Tibial nerve (tissue), 4 donors: Measurements from ENCODE around the gene ETV6. TPM values are rescaled to one million over a fixed set of nuclear protein-coding genes. Genes with fewer than 3 reads are reported as not detected.

Experiments used
- DNase-seq, 2 donors: peaks; one replicate each; pipeline ENCODE4 v3.0.0-alpha.2; 2019; ENCODE audit warnings: low spot score in 2 of 2
- H3K27ac ChIP-seq, 4 donors: fragments of 200-600 bp; sonication (generic) in 3 of 4; one replicate each; pipeline ENCODE4 v1.5.1; 2017 to 2019; ENCODE audit warnings: mild to moderate bottlenecking in 1 of 4
- H3K27me3 ChIP-seq, 2 donors: fragments of 200-600 bp; sonication (generic) in 1 of 2; one replicate each; pipeline versions ENCODE4 v1.5.1 to v1.6.0; 2017 to 2019
- H3K36me3 ChIP-seq, 3 donors: fragments of 200-600 bp; sonication (generic); one replicate each; pipeline ENCODE4 v1.5.1; 2018 to 2019
- H3K4me1 ChIP-seq, 4 donors: fragments of 200-600 bp; sonication (generic) in 3 of 4; one replicate each; pipeline ENCODE4 v1.5.1; 2017 to 2019
- H3K4me3 ChIP-seq, 4 donors: fragments of 200-600 bp; sonication (generic) in 3 of 4; one replicate each; pipeline ENCODE4 v1.5.1; 2017 to 2019; ENCODE audit warnings: mild to moderate bottlenecking in 1 of 4, moderate library complexity in 1 of 4
- H3K9me3 ChIP-seq, 4 donors: fragments of 200-600 bp; sonication (generic) in 3 of 4; one replicate each; pipeline ENCODE4 v1.5.1; 2017 to 2019
- CTCF ChIP-seq, 5 experiments: fragments of 200-600 bp in 3 of 5; fragments of 450-650 bp in 2 of 5; sonication (generic) in 3 of 5; IDR thresholded peaks; one replicate each; pipeline ENCODE4 v1.5.1; 2016 to 2019; ENCODE audit warnings: antibody characterized with exemption in 5 of 5, mild to moderate bottlenecking in 3 of 5, moderate library complexity in 2 of 5
- EP300 ChIP-seq, 2 donors: sonication (generic); formaldehyde crosslinking; IDR thresholded peaks; one replicate each; pipeline ENCODE4 v1.6.1; 2017; ENCODE audit warnings: antibody characterized with exemption in 2 of 2, mild to moderate bottlenecking in 1 of 2
- POLR2A ChIP-seq, 2 donors: fragments of 450-650 bp; IDR thresholded peaks; one replicate each; pipeline ENCODE4 v1.6.1; 2017; ENCODE audit warnings: antibody characterized with exemption in 2 of 2, mild to moderate bottlenecking in 2 of 2, moderate library complexity in 2 of 2
- WGBS, 2 donors: methylation state at CpG; one replicate each; pipeline ENCODE4 v1.1.5; 2018; 5-methylcytosine and 5-hydroxymethylcytosine counted together
- total RNA-seq, 4 donors: library from RNA; depleted of rRNA; stranded (reverse); fragments of >200 nt; gene quantifications; one replicate each; pipeline ENCODE4 v1.1.0, GENCODE V29; 2016

ETV6 gene
- total RNA-seq, 4 donors from 2014 or later: 6.7 to 14.1 (median 8.3) TPM

GRCh38 chr12:11916771-11917170 is 267.3 kb downstream of the ETV6 start:
- TF ChIP-seq POLR2A (IDR thresholded peaks at IDR 0.05): no peak
- 68 to 94% methylated on average over 1 of the region's 1 CpG for WGBS, 2 donors
- H3K27me3 ChIP-seq: no peaks in the 10 kb centered on the region
- no peaks in the 10 kb centered on the region for H3K9me3 ChIP-seq
- H3K4me3 ChIP-seq: no peak overlapping the region
- no peak for DNase-seq
- no peaks in the 10 kb centered on the region for H3K4me1 ChIP-seq
- H3K27ac ChIP-seq: no peak overlapping the region
- H3K36me3 ChIP-seq: no peaks in the 10 kb centered on the region

- 72 to 85% methylated on average over 4 of the region's 4 CpGs for WGBS, 2 donors
- no peaks in the 10 kb centered on the region for H3K9me3 ChIP-seq
- no peak for TF ChIP-seq EP300 (IDR thresholded peaks at IDR 0.05)
- TF ChIP-seq POLR2A (IDR thresholded peaks at IDR 0.05): no peak
- no peak for TF ChIP-seq CTCF (IDR thresholded peaks at IDR 0.05)
Measured at GRCh38 chr12:11917501-11917900, 268.0 kb downstream of the ETV6 start.

GRCh38 chr12:11920231-11920630 is 270.8 kb downstream of the ETV6 start:
- DNase-seq: no peak
- H3K27me3 ChIP-seq: no peaks in the 10 kb centered on the region
- no peak overlapping the region for H3K4me3 ChIP-seq
- 86 to 88% methylated on average over 4 of the region's 4 CpGs for WGBS, 2 donors
- no peak for TF ChIP-seq EP300 (IDR thresholded peaks at IDR 0.05)
- TF ChIP-seq POLR2A (IDR thresholded peaks at IDR 0.05): no peak
- no peak for TF ChIP-seq CTCF (IDR thresholded peaks at IDR 0.05)
- no peak overlapping the region for H3K27ac ChIP-seq
- H3K36me3 ChIP-seq: no peaks in the 10 kb centered on the region
- no peaks in the 10 kb centered on the region for H3K4me1 ChIP-seq
- no peaks in the 10 kb centered on the region for H3K9me3 ChIP-seq

More at GRCh38 chr12:11917501-11917900, 268.0 kb downstream of the ETV6 start:
- Histone ChIP-seq H3K27ac (no peak overlapping the region), H3K4me1 (no peaks in the 10 kb centered on the region), H3K4me3 (no peak overlapping the region), H3K36me3 (no peaks in the 10 kb centered on the region), H3K27me3 (no peaks in the 10 kb centered on the region)
- no peak for DNase-seq

GRCh38 chr12:11922361-11922760 is 272.9 kb downstream of the ETV6 start:
- Histone ChIP-seq H3K4me1 (no peaks in the 10 kb centered on the region), H3K9me3 (no peaks in the 10 kb centered on the region), H3K36me3 (no peaks in the 10 kb centered on the region), H3K4me3 (no peak overlapping the region), H3K27me3 (no peaks in the 10 kb centered on the region), H3K27ac (no peak overlapping the region)
- DNase-seq: no peak
- TF ChIP-seq CTCF (IDR thresholded peaks at IDR 0.05): no peak
- TF ChIP-seq EP300 (IDR thresholded peaks at IDR 0.05): no peak
- TF ChIP-seq POLR2A (IDR thresholded peaks at IDR 0.05): no peak
- 40 to 67% methylated on average over 1 of the region's 1 CpG for WGBS, 2 donors

GRCh38 chr12:11923067-11923466 is 273.6 kb downstream of the ETV6 start:
- 79 to 81% methylated on average over 3 of the region's 3 CpGs for WGBS, 2 donors
- TF ChIP-seq CTCF (IDR thresholded peaks at IDR 0.05) (no peak), POLR2A (IDR thresholded peaks at IDR 0.05) (no peak), EP300 (IDR thresholded peaks at IDR 0.05) (no peak)
- no peak for DNase-seq
- Histone ChIP-seq H3K36me3 (no peaks in the 10 kb centered on the region), H3K27ac (no peak overlapping the region), H3K9me3 (no peaks in the 10 kb centered on the region), H3K4me3 (no peak overlapping the region), H3K4me1 (no peaks in the 10 kb centered on the region), H3K27me3 (no peaks in the 10 kb centered on the region)
